ENCODE results near the gene EHBP1. TPM values are rescaled to one million over a fixed set of nuclear protein-coding genes. Genes with fewer than 3 reads are reported as not detected.

Gene EHBP1
- total RNA-seq, 4 donors from 2014 or later = 52.6 to 167 (median 135) TPM

- no peak overlapping the region for H3K27ac ChIP-seq
- no peaks in the 10 kb centered on the region for H3K36me3 ChIP-seq
- no peak for DNase-seq
- no peaks in the 10 kb centered on the region for H3K27me3 ChIP-seq
- H3K9me3 ChIP-seq = no peaks in the 10 kb centered on the region
- TF ChIP-seq, protein P1, sequence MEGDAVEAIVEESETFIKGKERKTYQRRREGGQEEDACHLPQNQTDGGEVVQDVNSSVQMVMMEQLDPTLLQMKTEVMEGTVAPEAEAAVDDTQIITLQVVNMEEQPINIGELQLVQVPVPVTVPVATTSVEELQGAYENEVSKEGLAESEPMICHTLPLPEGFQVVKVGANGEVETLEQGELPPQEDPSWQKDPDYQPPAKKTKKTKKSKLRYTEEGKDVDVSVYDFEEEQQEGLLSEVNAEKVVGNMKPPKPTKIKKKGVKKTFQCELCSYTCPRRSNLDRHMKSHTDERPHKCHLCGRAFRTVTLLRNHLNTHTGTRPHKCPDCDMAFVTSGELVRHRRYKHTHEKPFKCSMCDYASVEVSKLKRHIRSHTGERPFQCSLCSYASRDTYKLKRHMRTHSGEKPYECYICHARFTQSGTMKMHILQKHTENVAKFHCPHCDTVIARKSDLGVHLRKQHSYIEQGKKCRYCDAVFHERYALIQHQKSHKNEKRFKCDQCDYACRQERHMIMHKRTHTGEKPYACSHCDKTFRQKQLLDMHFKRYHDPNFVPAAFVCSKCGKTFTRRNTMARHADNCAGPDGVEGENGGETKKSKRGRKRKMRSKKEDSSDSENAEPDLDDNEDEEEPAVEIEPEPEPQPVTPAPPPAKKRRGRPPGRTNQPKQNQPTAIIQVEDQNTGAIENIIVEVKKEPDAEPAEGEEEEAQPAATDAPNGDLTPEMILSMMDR (IDR thresholded peaks at IDR 0.05) = no peak
- no peak for TF ChIP-seq POLR2A (IDR thresholded peaks at IDR 0.05)
- no peaks in the 10 kb centered on the region for H3K4me1 ChIP-seq
- no peak overlapping the region for H3K4me3 ChIP-seq
- intact Hi-C loops (cut with DNase I; ENCODE audit: low total_unique reads) = no loop called here
These were observed 6.9 kb upstream of the EHBP1 start for GRCh38 chr2:62698653-62699052.

DNA sequence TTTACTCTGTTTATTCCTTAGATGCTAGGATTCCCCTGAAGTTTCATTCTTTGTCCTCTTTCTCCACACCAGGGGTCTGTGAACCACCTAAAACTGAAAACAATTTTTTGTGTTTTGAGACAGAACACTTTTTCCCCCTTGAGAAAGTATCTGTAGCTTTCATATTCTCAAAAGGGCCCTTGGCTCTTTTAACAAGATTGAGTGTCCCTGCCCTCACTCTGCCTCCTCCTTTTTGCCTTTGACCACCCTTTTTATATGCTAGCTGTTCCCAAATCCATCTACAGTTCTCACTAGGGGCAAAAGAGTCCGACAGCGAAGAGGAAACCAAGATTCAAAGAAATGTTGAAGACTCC is 883 bp upstream of the EHBP1 start:
- DNase-seq = no peak
- TF ChIP-seq, protein P1 (IDR thresholded peaks at IDR 0.05) = no peak
- Histone ChIP-seq H3K27ac (peak overlapping the region; percentile 86), H3K4me3 (peak overlapping the region; percentile 45 to 48), H3K4me1 (no peaks in the 10 kb centered on the region), H3K36me3 (no peaks in the 10 kb centered on the region), H3K27me3 (no peaks in the 10 kb centered on the region), H3K9me3 (no peaks in the 10 kb centered on the region)
- intact Hi-C loops (cut with DNase I; ENCODE audit: low total_unique reads) = no loop called here

DNA sequence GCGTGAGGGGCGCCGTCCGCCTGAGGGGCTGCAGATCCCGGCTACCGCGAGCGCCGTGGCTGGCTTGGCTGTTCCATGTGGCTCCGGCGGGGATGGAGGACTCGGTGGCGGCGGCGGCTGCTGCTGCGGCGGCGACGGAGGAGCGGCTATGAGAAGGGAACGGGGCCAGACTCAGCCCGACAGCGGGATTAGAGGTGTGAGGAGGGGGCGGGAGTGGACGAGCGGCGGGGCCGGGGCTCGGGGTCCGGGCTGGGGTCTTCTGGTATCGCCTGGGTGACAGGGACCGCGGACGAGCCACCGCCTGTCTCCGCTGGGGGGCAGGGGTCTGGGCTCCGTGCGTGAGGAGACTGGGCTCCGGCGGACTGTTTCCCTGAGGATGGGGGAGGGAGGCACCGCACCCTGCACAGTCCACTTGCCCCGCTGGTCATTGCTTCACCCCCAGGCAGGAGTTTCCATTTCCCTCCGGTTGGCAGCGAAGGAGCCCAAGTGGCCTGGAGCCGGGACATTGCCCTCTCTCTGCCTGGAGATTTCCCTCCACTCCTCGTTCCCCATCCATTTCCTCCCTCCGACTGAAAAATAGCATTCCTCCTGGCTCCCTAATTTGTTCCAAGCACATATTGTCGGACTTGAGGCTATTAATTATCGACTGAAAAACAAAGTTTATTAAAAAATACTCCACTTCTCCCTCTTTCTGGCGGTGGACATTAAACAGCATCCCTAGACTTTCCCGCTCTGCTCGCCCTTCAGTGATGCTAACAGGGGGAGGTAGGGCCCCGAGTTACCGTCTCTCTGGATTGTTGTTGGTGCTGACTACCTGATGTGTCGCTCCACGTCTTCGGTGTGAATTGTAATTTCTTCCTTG is 577 bp downstream of the EHBP1 start:
- H3K4me1 ChIP-seq = no peaks in the 10 kb centered on the region
- H3K9me3 ChIP-seq = no peaks in the 10 kb centered on the region
- no peaks in the 10 kb centered on the region for H3K27me3 ChIP-seq
- peak overlapping the region; percentile 96 to 100 for H3K4me3 ChIP-seq
- no peak for TF ChIP-seq POLR2A (IDR thresholded peaks at IDR 0.05)
- TF ChIP-seq, protein P1 (IDR thresholded peaks at IDR 0.05) = peak in 3 of 4 experiments; percentile 19 to 51 (median 45)
- H3K36me3 ChIP-seq = no peaks in the 10 kb centered on the region
- DNase-seq = peak; percentile 66 to 67
- intact Hi-C loops (cut with DNase I; ENCODE audit: low total_unique reads) = no loop called here
- peak overlapping the region; percentile 97 to 98 for H3K27ac ChIP-seq

DNA sequence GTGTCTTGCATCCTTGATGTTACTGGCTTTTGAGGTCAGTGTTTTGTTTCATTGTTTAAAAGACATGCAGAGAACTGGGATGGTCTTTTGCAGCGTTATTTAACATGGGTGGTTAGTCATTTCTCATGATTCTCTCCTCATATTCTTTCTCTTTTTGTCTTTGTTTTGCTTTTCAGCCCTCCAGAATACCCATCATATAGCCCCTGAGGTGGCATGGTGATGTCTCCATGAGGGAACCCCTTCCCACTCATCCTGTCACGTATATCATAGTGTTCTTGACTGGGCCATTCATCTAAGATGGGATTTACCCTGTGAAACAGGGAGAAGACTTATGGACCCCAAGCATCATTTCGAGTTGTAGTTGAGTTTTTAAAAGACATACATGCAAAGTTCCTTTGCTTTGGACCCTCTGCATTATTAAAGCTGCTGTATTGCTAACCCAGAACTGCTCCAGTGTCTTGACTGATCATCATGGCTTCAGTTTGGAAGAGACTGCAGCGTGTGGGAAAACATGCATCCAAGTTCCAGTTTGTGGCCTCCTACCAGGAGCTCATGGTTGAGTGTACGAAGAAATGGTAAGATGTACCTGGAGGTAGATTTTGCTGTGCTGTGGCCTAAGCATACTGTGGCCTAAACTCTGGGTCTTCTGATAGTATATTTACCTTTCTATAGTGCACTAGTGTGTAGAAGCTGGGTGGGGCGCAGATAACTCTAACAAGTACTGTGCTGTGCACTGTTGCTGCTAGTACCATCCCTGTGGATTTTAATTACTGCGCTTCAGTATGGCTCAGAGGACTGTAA is 1.4 kb downstream of the EHBP1 start:
- Histone ChIP-seq H3K36me3 (no peaks in the 10 kb centered on the region), H3K4me3 (peak overlapping the region; percentile 96 to 100), H3K9me3 (no peaks in the 10 kb centered on the region), H3K27me3 (no peaks in the 10 kb centered on the region), H3K27ac (peak overlapping the region; percentile 97 to 98), H3K4me1 (no peaks in the 10 kb centered on the region)
- no peak for TF ChIP-seq POLR2A (IDR thresholded peaks at IDR 0.05)
- TF ChIP-seq, protein P1 (IDR thresholded peaks at IDR 0.05) = no peak
- no peak for DNase-seq
- intact Hi-C loops (cut with DNase I; ENCODE audit: low total_unique reads) = no loop called here

- H3K4me1 ChIP-seq = no peaks in the 10 kb centered on the region
- TF ChIP-seq, protein P1 (IDR thresholded peaks at IDR 0.05) = no peak
- no peak for TF ChIP-seq POLR2A (IDR thresholded peaks at IDR 0.05)
- intact Hi-C loops (cut with DNase I; ENCODE audit: low total_unique reads) = no loop called here
- peak overlapping the region; percentile 96 to 100 for H3K4me3 ChIP-seq
- no peaks in the 10 kb centered on the region for H3K36me3 ChIP-seq
- no peaks in the 10 kb centered on the region for H3K9me3 ChIP-seq
- H3K27ac ChIP-seq = peak overlapping the region; percentile 5 to 97
- no peaks in the 10 kb centered on the region for H3K27me3 ChIP-seq
- DNase-seq = no peak
These were observed 3.2 kb downstream of the EHBP1 start for GRCh38 chr2:62708751-62709150.

Measured in uterus (tissue), 4 donors.